Sigmoid colon (tissue), 4 donors: Measurements from ENCODE around the gene SMIM43.

Source experiments
- EP300 ChIP-seq, 4 donors: sonication (generic); formaldehyde crosslinking; IDR thresholded peaks; one replicate each; pipeline ENCODE4 v1.6.1; 2017; ENCODE audit warnings: antibody characterized with exemption in 4 of 4
- POLR2A ChIP-seq, 2 donors: fragments of 450-650 bp; IDR thresholded peaks; one replicate each; pipeline ENCODE4 v1.6.1; 2016; ENCODE audit warnings: antibody characterized with exemption in 2 of 2, mild to moderate bottlenecking in 2 of 2, moderate library complexity in 2 of 2
- POLR2AphosphoS5 ChIP-seq, 4 donors: sonication (generic); formaldehyde crosslinking; IDR thresholded peaks; one replicate each; pipeline ENCODE4 v1.6.1; 2017; ENCODE audit warnings: antibody characterized with exemption in 4 of 4
- TF ChIP-seq, protein P1 (sequence below), 4 experiments: fragments of 450-650 bp in 3 of 4; fragments of 200-600 bp in 1 of 4; IDR thresholded peaks; one replicate each; pipeline ENCODE4 v1.5.1; 2016 to 2019; ENCODE audit warnings: antibody characterized with exemption in 4 of 4, mild to moderate bottlenecking in 3 of 4, moderate library complexity in 2 of 4

GRCh38 chr4:121800961-121801714 is 36.2 kb upstream of the SMIM43 start, which contains the start of gene EXOSC9:
- TF ChIP-seq, protein P1, sequence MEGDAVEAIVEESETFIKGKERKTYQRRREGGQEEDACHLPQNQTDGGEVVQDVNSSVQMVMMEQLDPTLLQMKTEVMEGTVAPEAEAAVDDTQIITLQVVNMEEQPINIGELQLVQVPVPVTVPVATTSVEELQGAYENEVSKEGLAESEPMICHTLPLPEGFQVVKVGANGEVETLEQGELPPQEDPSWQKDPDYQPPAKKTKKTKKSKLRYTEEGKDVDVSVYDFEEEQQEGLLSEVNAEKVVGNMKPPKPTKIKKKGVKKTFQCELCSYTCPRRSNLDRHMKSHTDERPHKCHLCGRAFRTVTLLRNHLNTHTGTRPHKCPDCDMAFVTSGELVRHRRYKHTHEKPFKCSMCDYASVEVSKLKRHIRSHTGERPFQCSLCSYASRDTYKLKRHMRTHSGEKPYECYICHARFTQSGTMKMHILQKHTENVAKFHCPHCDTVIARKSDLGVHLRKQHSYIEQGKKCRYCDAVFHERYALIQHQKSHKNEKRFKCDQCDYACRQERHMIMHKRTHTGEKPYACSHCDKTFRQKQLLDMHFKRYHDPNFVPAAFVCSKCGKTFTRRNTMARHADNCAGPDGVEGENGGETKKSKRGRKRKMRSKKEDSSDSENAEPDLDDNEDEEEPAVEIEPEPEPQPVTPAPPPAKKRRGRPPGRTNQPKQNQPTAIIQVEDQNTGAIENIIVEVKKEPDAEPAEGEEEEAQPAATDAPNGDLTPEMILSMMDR (IDR thresholded peaks at IDR 0.05), result no peak
- peak; percentile 90 to 97 (median 96) for TF ChIP-seq POLR2AphosphoS5 (IDR thresholded peaks at IDR 0.05)
- TF ChIP-seq EP300 (IDR thresholded peaks at IDR 0.05), result peak in 1 of 4 donors; percentile 53
- TF ChIP-seq POLR2A (IDR thresholded peaks at IDR 0.05), result peak; percentile 74 to 80
